MCF 10A (cell line): ENCODE results near the gene SP7. TPM values are rescaled to one million over a fixed set of nuclear protein-coding genes. Genes with fewer than 3 reads are reported as not detected.
"Not testable (repeated sequence)": the region's sequence is repeated elsewhere in the genome, so short reads cannot be mapped to it uniquely, and the experiment has no call there.

Source experiments
- BruUV-seq: library from RNA; stranded (reverse); fragments of 400-500 nt; replicated peaks from 2 replicates; lab custom pipeline; 2021; lab: Mats Ljungman, UMichigan
- CTCF ChIA-PET: fragments of 300-600 bp; sonication (Branson Sonifier 250); formaldehyde crosslinking; extraction: SDS; loops from one replicate; lab custom pipeline; 2021; ENCODE audit warnings: antibody characterized with exemption, inconsistent platforms; lab: Yijun Ruan, JAX
- POLR2A ChIA-PET: fragments of 300-600, 350-650 bp; sonication (Branson Sonifier 250); formaldehyde crosslinking; extraction: SDS; loops from one replicate; lab custom pipeline; 2020; ENCODE audit warnings: antibody characterized with exemption, inconsistent platforms; lab: Yijun Ruan, JAX
- DNase-seq: peaks from one replicate; pipeline ENCODE4 v3.0.0-alpha.2; 2018; ENCODE audit not compliant: unreplicated experiment
- H3K27ac Mint-ChIP-seq: one replicate; pipeline ENCODE4 v1.8.0; 2022; ENCODE audit warnings: mild to moderate bottlenecking, low read depth, mixed read lengths; ENCODE audit not compliant: unreplicated experiment
- H3K27me3 Mint-ChIP-seq: one replicate; pipeline ENCODE4 v1.8.0; 2022; ENCODE audit warnings: mixed read lengths; ENCODE audit not compliant: insufficient read depth, unreplicated experiment
- H3K36me3 Mint-ChIP-seq: one replicate; pipeline ENCODE4 v1.8.0; 2022; ENCODE audit warnings: mild to moderate bottlenecking, moderate library complexity, mixed read lengths; ENCODE audit not compliant: insufficient read depth, unreplicated experiment
- H3K4me1 Mint-ChIP-seq: one replicate; pipeline ENCODE4 v1.8.0; 2022; ENCODE audit warnings: mixed read lengths; ENCODE audit not compliant: insufficient read depth, unreplicated experiment
- H3K4me3 Mint-ChIP-seq: one replicate; pipeline ENCODE4 v1.8.0; 2022; ENCODE audit warnings: mild to moderate bottlenecking, moderate library complexity, mixed read lengths; ENCODE audit not compliant: unreplicated experiment
- H3K9me3 Mint-ChIP-seq: one replicate; pipeline ENCODE4 v1.8.0; 2022; ENCODE audit warnings: mixed read lengths; ENCODE audit not compliant: unreplicated experiment
- CTCF ChIP-seq: fragments of 200-600 bp; IDR thresholded peaks from one replicate; pipeline ENCODE4 v1.8.0; 2022; ENCODE audit warnings: antibody characterized with exemption, mild to moderate bottlenecking; ENCODE audit not compliant: unreplicated experiment
- intact Hi-C: fragments of 100-400 bp; cut with micrococcal nuclease; formaldehyde crosslinking; loops from 2 replicates; pipeline ENCODE4 v1.14.1; 2022
- total RNA-seq: library from RNA; stranded (reverse); gene quantifications from 2 replicates; pipeline ENCODE4 v1.2.3, GENCODE V29; 2022

The SP7 gene
- total RNA-seq, 1 experiment from 2014 or later, result not detected

GRCh38 chr12:53378724-53379388, 42.7 kb upstream of the SP7 start:
- ChIA-PET POLR2A (interaction anchor here (0.6 to 5.3 kb wide), 35 partner anchors 10 to 1072 kb away, joined by 3 to 49 read pairs (median 4); partner anchors contain the start of genes AAAS, ATF7, CSAD and EIF4B), CTCF (interaction anchor here (0.6 to 3.3 kb wide), 7 partner anchors 20 to 307 kb away, joined by 3 to 26 read pairs (median 4); partner anchors contain the start of gene AAAS)
- DNase-seq, result peak; percentile 17
- H3K36me3 Mint-ChIP-seq, result peaks cover 21% of the 10 kb centered on the region
- TF ChIP-seq CTCF, result no peak
- no peaks in the 10 kb centered on the region for H3K9me3 Mint-ChIP-seq
- no peaks in the 10 kb centered on the region for H3K27me3 Mint-ChIP-seq
- no peak overlapping the region for H3K27ac Mint-ChIP-seq
- no peak overlapping the region for H3K4me3 Mint-ChIP-seq
- peaks cover 27% of the 10 kb centered on the region for H3K4me1 Mint-ChIP-seq
- TSS peak; percentile 98 for BruUV-seq
- intact Hi-C loops, result no loop called here

GRCh38 chr12:53378222-53378621, 42.1 kb upstream of the SP7 start:
- Mint-ChIP-seq H3K36me3 (peaks cover 15% of the 10 kb centered on the region), H3K27me3 (no peaks in the 10 kb centered on the region), H3K27ac (no peak overlapping the region), H3K4me3 (no peak overlapping the region), H3K9me3 (no peaks in the 10 kb centered on the region), H3K4me1 (peaks cover 22% of the 10 kb centered on the region)
- ChIA-PET CTCF (interaction anchor here (0.8 to 3.3 kb wide), 4 partner anchors 19 to 57 kb away, joined by 3 to 26 read pairs (median 12); partner anchors contain the start of gene AAAS), POLR2A (interaction anchor here (0.9 to 2.8 kb wide), 14 partner anchors 9 to 372 kb away, joined by 3 to 23 read pairs (median 8); partner anchors contain the start of genes ATF7, CSAD, EIF4B and MYG1)
- TF ChIP-seq CTCF, result no peak
- DNase-seq, result no peak
- intact Hi-C loops, result no loop called here
- BruUV-seq, result no TSS peak

GRCh38 chr12:53376747-53377146, 40.6 kb upstream of the SP7 start:
- Mint-ChIP-seq H3K4me1 (peaks cover 16% of the 10 kb centered on the region), H3K27ac (no peak overlapping the region), H3K36me3 (peaks cover under 1% of the 10 kb centered on the region), H3K4me3 (no peak overlapping the region), H3K9me3 (no peaks in the 10 kb centered on the region), H3K27me3 (no peaks in the 10 kb centered on the region)
- intact Hi-C loops, result no loop called here
- TF ChIP-seq CTCF, result no peak
- CTCF ChIA-PET, result no interaction called here
- BruUV-seq, result no TSS peak
- DNase-seq, result no peak
- POLR2A ChIA-PET, result no interaction called here

GRCh38 chr12:53374277-53374676, 38.1 kb upstream of the SP7 start:
- CTCF ChIA-PET, result interaction anchor here (1.9 kb wide), 1 partner anchor 22 kb away, joined by 8 read pairs; no protein-coding TSS in a partner anchor
- POLR2A ChIA-PET, result interaction anchor here (1.5 kb wide), 1 partner anchor 194 kb away, joined by 3 read pairs; the partner anchor contains the start of genes CSAD and ZNF740
- intact Hi-C loops, H3K9me3 Mint-ChIP-seq, H3K27me3 Mint-ChIP-seq, BruUV-seq, H3K27ac Mint-ChIP-seq, H3K4me3 Mint-ChIP-seq, DNase-seq, H3K36me3 Mint-ChIP-seq: not testable (repeated sequence)
- H3K4me1 Mint-ChIP-seq, result peaks cover 24% of the 10 kb centered on the region

- intact Hi-C loops, H3K27ac Mint-ChIP-seq, H3K36me3 Mint-ChIP-seq, DNase-seq, H3K27me3 Mint-ChIP-seq, H3K4me3 Mint-ChIP-seq, H3K9me3 Mint-ChIP-seq, BruUV-seq: not testable (repeated sequence)
- ChIA-PET CTCF (interaction anchor here (0.8 to 1.9 kb wide), 2 partner anchors 21 to 48 kb away, joined by 3 to 8 read pairs; no protein-coding TSS in a partner anchor), POLR2A (interaction anchor here (0.6 to 1.5 kb wide), 4 partner anchors 16 to 1123 kb away, joined by 3 to 4 read pairs (median 3); partner anchors contain the start of genes CSAD and ZNF740)
- H3K4me1 Mint-ChIP-seq, result peaks cover 24% of the 10 kb centered on the region
Measured at GRCh38 chr12:53373554-53374133, 37.5 kb upstream of the SP7 start.
